ENCODE data around the gene KDM5B. TPM values are rescaled to one million over a fixed set of nuclear protein-coding genes. Genes with fewer than 3 reads are reported as not detected.
A peak's percentile ranks its signal among the peaks of the same experiment; 100 is the strongest.

The KDM5B gene
- total RNA-seq, 1 experiment from 2014 or later = 44.6 TPM

GRCh38 chr1:202689493-202690342 is 118.5 kb downstream of the KDM5B start:
- H3K27me3 ChIP-seq (ENCODE audit: insufficient read depth, low read length) = peaks cover 77% of the 10 kb centered on the region
- intact Hi-C loops (cut with micrococcal nuclease) = no loop called here
- H3K4me1 ChIP-seq (ENCODE audit: control insufficient read depth in 1 of 2, insufficient read depth in 2 of 2, low read length in 2 of 2) = peaks cover 2 to 4% of the 10 kb centered on the region in 2 experiments; a peak in 3 of 4 replicates
- H3K36me3 ChIP-seq (ENCODE audit: control insufficient read depth in 1 of 2, insufficient read depth in 2 of 2, low read length in 2 of 2) = no peaks in the 10 kb centered on the region
- no peak overlapping the region for H2AFZ ChIP-seq (ENCODE audit: low read depth, low read length, poor library complexity, severe bottlenecking)
- H3K27ac ChIP-seq (ENCODE audit: low read depth, low read length) = no peak overlapping the region
- H3K79me2 ChIP-seq (ENCODE audit: insufficient read depth, low read length) = no peaks in the 10 kb centered on the region
- H4K20me1 ChIP-seq (ENCODE audit: insufficient read depth) = 0 out of 2 replicates have a peak, but pooled peaks cover 3% of the 10 kb centered on the region
- H3K4me3 ChIP-seq (replicated peaks in 1 of 2; ENCODE audit: low read depth in 1 of 2, low read length in 2 of 2) = no peak overlapping the region
- ChIA-PET POLR2A (no interaction called here), CTCF (no interaction called here), RAD21 (ENCODE audit: low non-redundant PET in 1 of 2, low total read pairs in 2 of 2, uncharacterized antibody in 2 of 2, unreplicated experiment in 2 of 2) (no interaction called here)
- BruUV-seq (replicated peaks) = no TSS peak
- no peak overlapping the region for H3K9ac ChIP-seq (ENCODE audit: low read length)
- TF ChIP-seq EGR1 (IDR thresholded peaks at IDR 0.05; ENCODE audit: low read depth) = no peak
- TF ChIP-seq CTCF (IDR thresholded peaks at IDR 0.05 in 2 of 3, conservative IDR thresholded peaks at IDR 0.05 in 1 of 3; ENCODE audit: borderline replicate concordance in 1 of 3, insufficient read depth in 1 of 3, low read depth in 2 of 3, low read length in 2 of 3) = no peak
- TF ChIP-seq CEBPB (IDR thresholded peaks at IDR 0.05; ENCODE audit: low read depth) = no peak
- TF ChIP-seq REST (IDR thresholded peaks at IDR 0.05; ENCODE audit: low read depth) = peak; percentile 16; the same call in 1 of the 2 replicates
- no peak for TF ChIP-seq ELF1 (IDR thresholded peaks at IDR 0.05; ENCODE audit: borderline replicate concordance, low read depth)
- TF ChIP-seq ZFX (IDR thresholded peaks at IDR 0.05) = no peak
- no peaks in the 10 kb centered on the region for H3K9me2 ChIP-seq (ENCODE audit: insufficient read depth)
- no peak for ATAC-seq
- no peaks in the 10 kb centered on the region for H3K9me3 ChIP-seq (ENCODE audit: control insufficient read depth in 1 of 2, insufficient read depth in 1 of 2, low read depth in 1 of 2, low read length in 2 of 2)
- no peak for DNase-seq (ENCODE audit: low read depth, low spot score)
- no peak overlapping the region for H3K4me2 ChIP-seq (ENCODE audit: low read length)

Data from HCT116 (cell line).